Measurements from ENCODE around the gene CEP76.
A peak's percentile ranks its signal among the peaks of the same experiment; 100 is the strongest.

Gene CEP76

GRCh38 chr18:12744103-12744502 is 41.6 kb upstream of the CEP76 start:
- no peak overlapping the region for H3K4me2 ChIP-seq (ENCODE audit: low read length)
- H3K4me1 ChIP-seq (ENCODE audit: control insufficient read depth, insufficient read depth, low read length) = peaks cover 28% of the 10 kb centered on the region
- no peaks in the 10 kb centered on the region for H3K9me3 ChIP-seq (replicated peaks; ENCODE audit: low read length)
- H3K27me3 ChIP-seq (ENCODE audit: control insufficient read depth, insufficient read depth, low read length) = no peaks in the 10 kb centered on the region
- no peak overlapping the region for H3K4me3 ChIP-seq (ENCODE audit: low read length)
- H3K9ac ChIP-seq (ENCODE audit: low read depth, low read length) = no peak overlapping the region
- H3K36me3 ChIP-seq (ENCODE audit: insufficient read depth, low read length) = no peaks in the 10 kb centered on the region

DNA sequence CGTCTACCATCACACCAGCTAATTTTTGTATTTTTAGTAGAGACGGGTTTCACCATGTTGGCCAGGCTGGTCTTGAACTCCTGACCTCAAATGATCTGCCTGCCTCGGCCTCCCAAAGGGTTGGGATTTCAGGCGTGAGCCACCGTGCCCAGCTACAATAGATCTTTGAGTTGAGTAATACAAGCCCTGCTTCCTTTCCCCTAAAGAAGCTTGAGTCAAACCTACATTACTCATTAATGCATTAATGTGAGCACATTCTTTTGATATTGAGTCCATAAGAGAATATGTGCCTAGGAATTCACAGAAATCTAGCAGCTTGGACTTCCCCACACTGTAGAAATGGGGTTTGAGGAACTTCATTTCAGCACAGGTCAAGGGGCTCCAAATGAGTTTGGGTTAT is 39.9 kb upstream of the CEP76 start:
- no peaks in the 10 kb centered on the region for H3K27me3 ChIP-seq (ENCODE audit: control insufficient read depth, insufficient read depth, low read length)

GRCh38 chr18:12741351-12741750 is 38.8 kb upstream of the CEP76 start:
- H3K36me3 ChIP-seq (ENCODE audit: insufficient read depth, low read length) = no peaks in the 10 kb centered on the region
- H3K27me3 ChIP-seq (ENCODE audit: control insufficient read depth, insufficient read depth, low read length) = no peaks in the 10 kb centered on the region
- peaks cover 18% of the 10 kb centered on the region for H3K4me1 ChIP-seq (ENCODE audit: control insufficient read depth, insufficient read depth, low read length)
- no peaks in the 10 kb centered on the region for H3K9me3 ChIP-seq (replicated peaks; ENCODE audit: low read length)
- no peak overlapping the region for H3K9ac ChIP-seq (ENCODE audit: low read depth, low read length)
- no peak overlapping the region for H3K4me2 ChIP-seq (ENCODE audit: low read length)
- H3K4me3 ChIP-seq (ENCODE audit: low read length) = no peak overlapping the region

More for the DNA sequence above, 39.9 kb upstream of the CEP76 start:
- H3K4me2 ChIP-seq (ENCODE audit: low read length) = peak overlapping the region; percentile 10
- H3K9ac ChIP-seq (ENCODE audit: low read depth, low read length) = no peak overlapping the region
- H3K36me3 ChIP-seq (ENCODE audit: insufficient read depth, low read length) = no peaks in the 10 kb centered on the region
- peaks cover 18% of the 10 kb centered on the region for H3K4me1 ChIP-seq (ENCODE audit: control insufficient read depth, insufficient read depth, low read length)
- H3K9me3 ChIP-seq (replicated peaks; ENCODE audit: low read length) = no peaks in the 10 kb centered on the region
- no peak overlapping the region for H3K4me3 ChIP-seq (ENCODE audit: low read length)

- H3K4me2 ChIP-seq (ENCODE audit: low read length) = no peak overlapping the region
- H3K36me3 ChIP-seq (ENCODE audit: insufficient read depth, low read length) = no peaks in the 10 kb centered on the region
- H3K4me1 ChIP-seq (ENCODE audit: control insufficient read depth, insufficient read depth, low read length) = peaks cover 10% of the 10 kb centered on the region
- no peak overlapping the region for H3K9ac ChIP-seq (ENCODE audit: low read depth, low read length)
- H3K4me3 ChIP-seq (ENCODE audit: low read length) = no peak overlapping the region
- no peaks in the 10 kb centered on the region for H3K27me3 ChIP-seq (ENCODE audit: control insufficient read depth, insufficient read depth, low read length)
- H3K9me3 ChIP-seq (replicated peaks; ENCODE audit: low read length) = no peaks in the 10 kb centered on the region
Measured at GRCh38 chr18:12737243-12737902, 34.9 kb upstream of the CEP76 start.

DNA sequence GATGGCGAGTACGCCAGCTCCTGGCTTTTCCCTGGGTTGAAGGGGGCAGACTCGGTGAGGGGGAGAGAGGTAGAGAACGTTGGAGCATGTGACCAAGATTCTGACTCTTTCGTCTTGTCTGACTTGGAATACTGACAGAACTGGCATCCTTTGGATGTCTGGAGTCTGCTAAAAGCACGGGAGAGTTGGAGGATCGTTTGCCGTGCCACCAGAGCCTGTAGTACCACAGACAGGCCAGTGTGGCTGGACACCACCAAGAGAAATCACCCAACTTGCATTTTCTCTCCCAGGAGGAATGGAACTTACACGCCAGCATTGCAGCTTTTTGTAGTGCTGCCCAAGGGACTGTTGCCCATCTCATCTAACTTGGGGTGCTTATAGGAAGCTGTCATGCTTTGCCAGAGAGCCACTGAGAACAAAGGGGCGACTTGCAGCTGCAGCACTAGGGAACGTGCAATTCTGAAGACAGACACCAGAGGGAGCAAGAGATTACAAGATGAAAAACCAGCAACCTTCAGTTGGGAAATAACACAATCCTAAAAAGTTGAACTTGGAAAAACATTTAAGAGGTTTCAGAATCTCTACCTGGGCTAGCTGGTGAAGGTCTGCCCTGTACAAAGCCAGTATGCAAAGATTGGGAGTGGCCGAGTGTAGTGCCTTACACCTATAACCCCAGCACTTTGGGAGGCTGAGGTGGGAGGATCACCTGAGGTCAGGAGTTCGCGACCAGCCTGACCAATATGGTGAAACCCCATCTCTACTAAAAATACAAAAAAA is 24.4 kb upstream of the CEP76 start:
- Histone ChIP-seq H3K36me3 (ENCODE audit: insufficient read depth, low read length) (peaks cover 37% of the 10 kb centered on the region), H3K27me3 (ENCODE audit: control insufficient read depth, insufficient read depth, low read length) (no peaks in the 10 kb centered on the region)

DNA sequence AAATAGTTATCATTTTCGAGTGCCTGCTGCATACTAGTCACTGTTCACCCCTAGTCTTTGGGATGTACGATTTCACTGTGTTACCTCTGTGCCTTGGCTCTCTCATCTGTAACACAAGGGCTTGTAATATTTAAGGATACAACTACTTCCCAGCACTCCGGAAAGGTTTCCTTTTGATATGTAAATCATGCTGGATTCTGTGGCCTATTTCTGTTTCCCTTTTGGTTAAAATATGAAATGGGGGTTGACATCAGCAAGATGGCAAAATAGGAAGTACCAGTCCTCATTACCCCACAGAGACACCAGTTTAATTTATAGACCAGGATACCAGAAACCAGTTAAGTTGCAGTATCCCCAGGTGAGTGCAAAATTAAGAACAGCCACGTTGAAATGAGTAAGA is 23.8 kb upstream of the CEP76 start:
- Histone ChIP-seq H3K36me3 (ENCODE audit: insufficient read depth, low read length) (peaks cover 41% of the 10 kb centered on the region), H3K4me2 (ENCODE audit: low read length) (no peak overlapping the region), H3K9me3 (replicated peaks; ENCODE audit: low read length) (peaks cover 5% of the 10 kb centered on the region), H3K4me3 (ENCODE audit: low read length) (no peak overlapping the region), H3K4me1 (ENCODE audit: control insufficient read depth, insufficient read depth, low read length) (no peaks in the 10 kb centered on the region), H3K27me3 (ENCODE audit: control insufficient read depth, insufficient read depth, low read length) (no peaks in the 10 kb centered on the region), H3K9ac (ENCODE audit: low read depth, low read length) (no peak overlapping the region)

More for the DNA sequence above, 24.4 kb upstream of the CEP76 start:
- Histone ChIP-seq H3K9ac (ENCODE audit: low read depth, low read length) (no peak overlapping the region), H3K4me1 (ENCODE audit: control insufficient read depth, insufficient read depth, low read length) (no peaks in the 10 kb centered on the region), H3K4me3 (ENCODE audit: low read length) (no peak overlapping the region), H3K9me3 (replicated peaks; ENCODE audit: low read length) (peaks cover 5% of the 10 kb centered on the region), H3K4me2 (ENCODE audit: low read length) (no peak overlapping the region)

DNA sequence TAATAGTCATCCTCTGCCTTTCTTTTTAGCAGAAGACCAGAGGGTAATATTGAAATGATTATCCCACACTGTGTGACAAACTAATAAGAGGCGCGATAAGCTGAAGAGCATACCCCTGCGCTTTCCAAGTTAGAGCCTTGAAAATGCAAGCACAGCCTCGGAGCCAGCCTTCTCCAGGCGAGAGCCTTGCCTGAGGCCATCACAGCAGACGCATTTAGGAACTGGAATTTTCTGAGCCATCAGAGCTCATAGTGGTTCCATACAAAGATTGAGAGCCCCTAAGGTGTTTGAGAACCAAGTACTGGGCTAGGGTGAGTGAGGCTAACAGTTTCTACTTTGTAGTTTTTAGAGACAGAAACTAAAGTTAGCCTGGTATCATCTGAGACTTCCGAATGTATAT is 20.2 kb upstream of the CEP76 start:
- Histone ChIP-seq H3K4me3 (ENCODE audit: low read length) (no peak overlapping the region), H3K36me3 (ENCODE audit: insufficient read depth, low read length) (peaks cover 56% of the 10 kb centered on the region)

GRCh38 chr18:12721495-12722275 is 19.2 kb upstream of the CEP76 start:
- Histone ChIP-seq H3K4me3 (ENCODE audit: low read length) (no peak overlapping the region), H3K27me3 (ENCODE audit: control insufficient read depth, insufficient read depth, low read length) (no peaks in the 10 kb centered on the region), H3K9me3 (replicated peaks; ENCODE audit: low read length) (no peaks in the 10 kb centered on the region), H3K4me1 (ENCODE audit: control insufficient read depth, insufficient read depth, low read length) (no peaks in the 10 kb centered on the region), H3K36me3 (ENCODE audit: insufficient read depth, low read length) (peaks cover 59% of the 10 kb centered on the region), H3K4me2 (ENCODE audit: low read length) (no peak overlapping the region), H3K9ac (ENCODE audit: low read depth, low read length) (no peak overlapping the region)

More for the DNA sequence above, 20.2 kb upstream of the CEP76 start:
- Histone ChIP-seq H3K9ac (ENCODE audit: low read depth, low read length) (no peak overlapping the region), H3K27me3 (ENCODE audit: control insufficient read depth, insufficient read depth, low read length) (no peaks in the 10 kb centered on the region), H3K9me3 (replicated peaks; ENCODE audit: low read length) (no peaks in the 10 kb centered on the region), H3K4me1 (ENCODE audit: control insufficient read depth, insufficient read depth, low read length) (no peaks in the 10 kb centered on the region), H3K4me2 (ENCODE audit: low read length) (no peak overlapping the region)

DNA sequence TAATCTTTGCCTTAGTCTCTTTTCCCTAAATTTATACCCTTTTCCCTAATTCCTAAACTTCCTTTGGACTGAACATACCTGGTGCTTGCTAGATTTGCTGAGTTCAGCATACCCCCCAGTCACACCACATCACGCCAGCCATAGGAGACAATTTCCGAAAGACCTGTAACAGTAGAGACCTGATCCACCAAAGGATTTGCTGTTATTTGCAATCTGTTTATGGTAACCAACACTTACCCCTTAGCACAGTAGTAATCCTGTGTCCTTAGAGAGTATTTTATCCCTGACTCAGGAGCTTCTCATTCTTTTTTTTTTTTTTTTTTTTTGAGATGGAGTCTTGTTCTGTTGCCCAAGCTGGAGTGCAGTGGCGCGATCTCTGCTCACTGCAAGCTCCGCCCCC is 8.9 kb upstream of the CEP76 start:
- H3K4me1 ChIP-seq (ENCODE audit: control insufficient read depth, insufficient read depth, low read length) = no peaks in the 10 kb centered on the region
- H3K9ac ChIP-seq (ENCODE audit: low read depth, low read length) = no peak overlapping the region
- no peaks in the 10 kb centered on the region for H3K9me3 ChIP-seq (replicated peaks; ENCODE audit: low read length)
- H3K4me2 ChIP-seq (ENCODE audit: low read length) = no peak overlapping the region
- no peaks in the 10 kb centered on the region for H3K27me3 ChIP-seq (ENCODE audit: control insufficient read depth, insufficient read depth, low read length)
- peaks cover 62% of the 10 kb centered on the region for H3K36me3 ChIP-seq (ENCODE audit: insufficient read depth, low read length)
- no peak overlapping the region for H3K4me3 ChIP-seq (ENCODE audit: low read length)

GRCh38 chr18:12703664-12704063 is 1.1 kb upstream of the CEP76 start:
- Histone ChIP-seq H3K27me3 (ENCODE audit: control insufficient read depth, insufficient read depth, low read length) (no peaks in the 10 kb centered on the region), H3K4me3 (ENCODE audit: low read length) (peak overlapping the region; percentile 97), H3K36me3 (ENCODE audit: insufficient read depth, low read length) (peaks cover 20% of the 10 kb centered on the region), H3K9me3 (replicated peaks; ENCODE audit: low read length) (no peaks in the 10 kb centered on the region), H3K4me1 (ENCODE audit: control insufficient read depth, insufficient read depth, low read length) (peaks cover 17% of the 10 kb centered on the region), H3K9ac (ENCODE audit: low read depth, low read length) (peak overlapping the region; percentile 98), H3K4me2 (ENCODE audit: low read length) (peak overlapping the region; percentile 83)

DNA sequence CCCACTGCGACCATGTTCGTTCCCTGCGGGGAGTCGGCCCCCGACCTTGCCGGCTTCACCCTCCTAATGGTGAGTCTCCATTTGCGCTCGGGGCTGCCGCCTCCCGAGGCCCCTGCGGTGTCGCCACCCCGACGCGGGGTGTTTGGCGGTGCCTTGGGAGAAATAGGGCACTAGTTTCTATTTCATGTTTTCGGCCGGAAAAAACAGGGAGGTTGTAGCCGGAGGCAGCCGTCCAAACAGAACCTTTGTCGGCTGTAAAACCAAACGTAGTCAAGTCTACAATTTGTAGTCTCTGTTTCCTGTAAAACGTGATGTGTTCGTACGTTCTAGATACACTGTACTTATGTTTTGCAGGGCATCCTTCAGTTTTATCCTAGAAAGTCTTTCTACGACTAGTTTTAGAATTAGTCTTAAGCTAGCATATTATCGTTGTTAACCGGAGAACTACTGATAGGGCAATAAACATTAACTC is 609 bp upstream of the CEP76 start:
- H3K4me3 ChIP-seq (ENCODE audit: low read length) = peak overlapping the region; percentile 97

More for the DNA sequence above, 609 bp upstream of the CEP76 start:
- peaks cover 17% of the 10 kb centered on the region for H3K4me1 ChIP-seq (ENCODE audit: control insufficient read depth, insufficient read depth, low read length)
- H3K36me3 ChIP-seq (ENCODE audit: insufficient read depth, low read length) = peaks cover 15% of the 10 kb centered on the region
- H3K9me3 ChIP-seq (replicated peaks; ENCODE audit: low read length) = no peaks in the 10 kb centered on the region
- H3K9ac ChIP-seq (ENCODE audit: low read depth, low read length) = peak overlapping the region; percentile 98
- no peaks in the 10 kb centered on the region for H3K27me3 ChIP-seq (ENCODE audit: control insufficient read depth, insufficient read depth, low read length)
- H3K4me2 ChIP-seq (ENCODE audit: low read length) = peak overlapping the region; percentile 83
